GM19395 (cell line): ENCODE measurements around the gene VGLL4.

ENCODE experiments used
- ATAC-seq: cut with Tn5 transposase; IDR thresholded peaks from one replicate; pipeline ENCODE4 v1.9.1; 2021; ENCODE audit warnings: mild to moderate bottlenecking, moderate library complexity; ENCODE audit not compliant: unreplicated experiment

Gene VGLL4

DNA sequence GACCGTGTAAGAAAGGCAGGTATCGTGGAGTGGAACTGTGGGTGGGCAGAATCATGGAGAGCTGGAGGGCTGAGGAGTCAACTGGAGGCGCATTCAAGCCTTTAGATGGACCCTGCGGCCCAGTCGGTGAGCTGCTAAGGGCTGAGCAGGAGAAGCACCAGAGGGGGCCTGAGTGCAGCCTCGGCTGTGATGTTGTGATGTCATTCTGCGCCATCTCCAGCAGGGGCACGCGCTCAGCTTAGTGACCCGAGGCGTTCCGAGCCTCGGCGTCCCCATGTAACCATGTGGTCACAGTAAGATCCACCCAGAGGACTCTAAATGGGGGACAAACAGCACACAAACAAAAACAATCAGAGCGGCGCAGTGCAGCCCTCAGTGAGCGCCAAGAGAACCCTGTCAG lies 76.8 kb downstream of the VGLL4 start:
- no peak for ATAC-seq

DNA sequence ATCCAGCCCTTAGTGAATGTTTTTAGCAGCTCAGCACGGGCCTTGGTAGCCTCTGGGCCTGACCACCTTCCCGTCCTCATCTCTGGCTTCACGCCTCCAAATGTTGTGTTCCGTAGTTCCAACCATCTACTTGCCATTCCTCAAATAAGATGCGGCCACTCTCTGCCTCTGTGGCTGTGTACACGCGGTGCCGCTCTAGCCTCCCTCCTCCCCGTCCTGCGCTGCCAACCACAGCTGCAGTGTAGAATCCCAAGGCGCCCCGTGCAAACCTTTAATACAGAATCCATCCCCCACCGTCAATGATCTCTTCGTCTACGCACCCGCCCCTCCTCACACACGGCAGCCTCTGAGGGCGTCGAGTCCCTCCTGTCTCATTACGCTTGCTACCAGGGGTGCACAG lies 77.2 kb downstream of the VGLL4 start:
- no peak for ATAC-seq

DNA sequence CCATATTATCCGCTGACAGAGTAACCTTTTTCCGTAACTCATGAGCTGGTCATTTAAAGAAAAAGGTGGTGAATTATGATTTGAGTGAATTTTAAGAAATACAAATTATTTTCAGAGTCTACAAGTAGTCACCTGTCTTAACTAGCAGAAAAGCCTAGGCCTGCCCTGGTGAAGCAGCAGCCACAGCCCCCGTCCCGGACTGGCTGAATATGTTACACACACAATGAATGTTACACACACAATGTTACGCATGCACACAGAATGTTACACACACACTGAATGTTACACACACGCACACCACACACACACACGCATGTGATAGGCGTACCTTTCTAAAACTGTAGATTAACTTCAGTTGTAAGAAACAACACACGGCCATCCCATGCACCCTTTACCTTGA lies 77.8 kb downstream of the VGLL4 start:
- no peak for ATAC-seq

DNA sequence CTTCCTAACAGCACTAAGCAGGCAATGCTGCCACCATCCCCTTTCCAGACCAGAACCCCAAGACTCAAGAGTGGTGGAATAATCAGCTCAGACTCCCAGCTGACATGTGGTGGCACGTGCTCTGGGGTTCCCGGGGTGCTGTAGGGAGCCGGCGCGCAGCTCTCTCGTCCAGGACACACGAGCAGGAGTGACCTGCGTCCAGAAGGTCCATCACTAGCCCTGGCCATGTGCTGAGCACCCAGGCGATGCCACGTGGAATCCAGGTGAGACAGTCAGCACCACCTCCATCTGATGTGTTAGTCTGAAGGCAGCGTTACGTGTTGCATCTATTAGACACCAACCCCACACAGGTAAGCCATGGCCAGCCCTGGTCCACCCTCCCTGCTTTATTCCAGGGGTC lies 78.2 kb downstream of the VGLL4 start:
- no peak for ATAC-seq

DNA sequence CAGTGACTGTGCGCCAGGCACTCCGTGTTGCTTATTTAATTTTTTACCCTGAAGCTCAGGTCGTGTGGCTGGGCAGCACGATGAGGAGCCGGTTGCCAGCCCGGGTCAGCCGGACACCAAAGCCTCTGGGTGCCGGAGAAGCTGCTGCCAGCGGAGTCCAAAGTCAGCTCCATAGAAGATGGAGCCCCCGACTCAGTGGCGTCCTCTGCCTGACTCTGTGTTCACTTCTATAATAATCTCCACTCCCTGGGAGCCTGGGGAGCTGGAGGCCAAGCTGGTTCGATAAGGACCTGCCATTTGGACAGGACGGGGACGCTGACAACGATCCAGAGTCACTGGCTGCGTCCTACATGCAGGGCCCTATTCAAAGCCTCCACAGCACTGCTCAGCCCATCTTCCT lies 78.6 kb downstream of the VGLL4 start:
- ATAC-seq, result no peak

DNA sequence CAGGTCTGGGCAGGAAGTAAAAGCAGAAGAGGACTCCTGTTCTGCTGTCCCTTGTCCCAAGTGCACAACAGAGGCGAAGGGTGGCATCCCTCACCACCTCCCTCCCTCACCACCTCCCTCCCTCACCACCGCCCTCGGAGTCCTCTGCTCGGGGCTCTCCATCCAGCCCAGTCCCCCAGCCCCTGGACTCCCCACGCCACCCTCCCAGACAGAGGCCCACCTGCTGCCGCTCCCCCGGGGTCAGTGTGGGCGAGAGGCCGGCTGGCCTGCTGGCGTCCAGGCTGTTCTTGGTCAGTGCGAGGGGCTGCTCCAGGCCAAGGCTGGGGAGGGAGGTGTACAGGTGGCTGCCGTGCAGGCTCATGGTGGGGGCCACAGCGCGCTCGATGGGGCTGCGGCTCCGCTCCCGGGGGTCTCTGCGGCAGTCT lies 79.1 kb downstream of the VGLL4 start:
- ATAC-seq, result no peak

DNA sequence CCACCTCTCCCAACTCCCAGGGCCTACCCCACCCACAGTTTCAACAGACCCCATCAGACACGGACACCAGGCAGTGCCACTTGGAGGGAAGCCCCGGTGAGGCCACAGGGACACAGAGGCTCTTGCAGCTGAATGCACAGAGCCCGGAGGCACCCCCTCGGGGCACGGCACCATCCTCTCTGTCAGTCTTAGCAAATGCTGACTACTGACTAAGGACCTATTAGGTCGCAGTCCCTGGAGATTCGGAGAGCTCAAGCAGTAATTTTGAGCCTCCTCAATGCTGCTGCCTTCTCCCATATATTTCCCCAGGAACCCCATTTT lies 79.9 kb downstream of the VGLL4 start:
- no peak for ATAC-seq

DNA sequence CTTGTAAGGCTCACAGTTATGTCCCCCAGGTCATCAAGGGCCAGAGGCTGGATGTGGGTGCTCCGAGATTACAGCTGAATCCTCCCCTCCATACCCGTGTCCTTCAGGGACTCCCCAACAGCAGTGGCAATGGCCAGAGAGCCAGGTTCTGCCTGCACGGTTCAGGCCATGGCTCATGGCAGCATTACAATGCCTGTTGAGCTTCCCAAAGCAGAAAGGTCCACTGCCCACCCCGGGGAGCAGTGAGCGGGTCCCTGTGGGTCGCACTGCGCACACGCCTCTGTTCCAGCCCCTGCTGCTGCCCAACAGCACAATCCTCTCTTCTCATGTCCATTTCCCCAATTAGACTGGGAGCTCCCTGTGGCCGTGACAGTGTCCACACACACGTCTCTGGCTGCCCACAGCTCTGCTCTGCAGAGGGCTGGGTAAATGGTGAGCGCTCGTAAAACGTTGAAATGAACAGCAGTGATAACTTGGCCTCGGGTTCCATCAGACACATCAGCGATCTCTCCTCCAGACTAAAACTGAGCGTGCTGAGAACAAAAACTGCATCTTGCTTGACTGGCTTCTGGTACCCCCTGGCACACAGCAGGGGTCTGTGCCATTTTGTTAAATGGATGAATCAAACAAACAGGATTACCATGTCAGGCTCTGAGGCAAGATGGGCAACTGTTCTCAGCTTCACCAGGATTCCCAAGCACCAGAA lies 80.4 kb downstream of the VGLL4 start:
- ATAC-seq, result no peak

DNA sequence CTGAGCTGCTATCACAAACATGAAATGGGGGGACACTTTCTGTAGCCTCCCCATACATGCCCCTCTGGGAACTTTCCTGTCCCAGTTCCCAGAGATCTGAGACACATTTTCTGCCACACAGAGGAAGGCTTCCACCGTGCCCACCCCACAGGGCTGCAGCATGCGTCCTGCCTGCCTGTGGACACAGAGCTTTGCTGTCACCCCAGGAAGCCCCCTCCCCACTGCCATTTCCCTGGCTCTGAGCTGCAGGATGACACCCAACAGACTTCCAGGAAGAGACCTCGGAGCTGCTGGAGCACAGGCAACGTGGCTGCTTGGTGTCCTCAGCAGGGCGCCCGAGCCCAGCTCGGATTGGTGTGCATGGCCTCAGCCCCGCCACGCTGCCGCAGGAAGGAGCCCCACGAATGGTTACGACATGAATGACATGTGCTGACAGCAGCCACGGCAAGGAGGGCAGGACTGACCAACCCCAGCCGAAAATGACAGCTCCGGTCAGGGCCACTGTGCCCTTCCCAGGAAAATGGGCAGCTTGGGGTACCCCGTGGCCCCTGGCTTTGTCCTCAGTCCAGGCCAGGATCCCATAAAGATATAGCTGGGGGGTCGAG lies 81.3 kb downstream of the VGLL4 start:
- no peak for ATAC-seq

DNA sequence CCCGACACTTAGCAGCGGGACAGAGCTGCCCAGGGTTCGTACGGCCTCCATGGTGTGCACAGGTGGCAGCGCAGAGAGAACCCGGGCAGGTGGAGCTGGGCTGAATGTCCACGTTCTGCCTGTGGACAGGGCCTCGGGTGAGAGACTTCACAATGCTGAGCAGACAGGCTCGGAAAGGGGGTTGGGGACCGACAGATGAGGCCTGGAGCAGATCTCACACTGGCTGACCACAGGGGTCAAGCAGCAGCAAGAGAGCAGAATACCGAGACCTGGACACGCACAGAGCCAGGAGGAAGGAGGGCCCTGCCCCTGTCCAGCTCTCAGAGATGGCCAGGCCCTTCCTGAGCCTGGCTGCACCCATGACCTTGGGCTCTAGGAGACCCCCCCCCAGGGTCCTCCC lies 83.0 kb downstream of the VGLL4 start:
- ATAC-seq, result no peak

DNA sequence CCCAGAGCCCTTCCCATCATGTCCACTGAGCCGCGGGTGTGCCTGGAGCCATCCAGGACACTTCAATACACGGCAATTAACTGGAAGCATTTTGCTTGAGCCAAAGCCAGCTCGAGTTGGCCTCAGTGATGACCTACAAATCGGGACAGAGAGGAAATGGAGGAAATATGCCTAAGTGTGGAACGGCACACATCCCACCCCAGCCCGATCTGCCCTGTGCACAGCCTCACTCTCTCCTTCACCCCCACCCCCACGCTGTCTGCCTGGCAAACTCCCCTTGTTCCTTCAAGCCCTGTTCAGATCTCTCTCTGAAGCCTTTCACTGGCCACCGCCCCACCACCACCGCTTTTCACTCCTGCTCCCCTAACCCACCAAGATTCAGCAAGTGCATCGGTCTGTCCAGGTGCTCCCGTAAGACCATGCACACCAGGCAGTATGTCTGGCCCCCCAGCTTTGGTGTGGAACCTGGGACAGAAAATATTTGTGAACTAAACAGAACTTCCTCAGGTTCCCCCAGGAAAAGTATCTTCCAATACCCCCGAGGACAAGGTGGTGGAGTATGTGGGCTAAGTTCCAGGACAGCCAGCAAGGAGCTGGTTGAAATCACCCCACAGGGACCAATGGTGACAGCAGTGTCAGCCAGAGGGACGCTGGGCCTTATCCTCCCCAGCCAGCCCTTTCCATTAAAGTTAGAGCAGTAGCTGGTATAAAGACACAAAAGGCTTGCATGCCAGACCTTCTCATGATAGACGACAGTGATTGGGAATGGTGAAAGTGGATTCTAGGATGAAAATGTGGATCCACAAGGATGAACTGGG lies 83.7 kb downstream of the VGLL4 start:
- no peak for ATAC-seq

DNA sequence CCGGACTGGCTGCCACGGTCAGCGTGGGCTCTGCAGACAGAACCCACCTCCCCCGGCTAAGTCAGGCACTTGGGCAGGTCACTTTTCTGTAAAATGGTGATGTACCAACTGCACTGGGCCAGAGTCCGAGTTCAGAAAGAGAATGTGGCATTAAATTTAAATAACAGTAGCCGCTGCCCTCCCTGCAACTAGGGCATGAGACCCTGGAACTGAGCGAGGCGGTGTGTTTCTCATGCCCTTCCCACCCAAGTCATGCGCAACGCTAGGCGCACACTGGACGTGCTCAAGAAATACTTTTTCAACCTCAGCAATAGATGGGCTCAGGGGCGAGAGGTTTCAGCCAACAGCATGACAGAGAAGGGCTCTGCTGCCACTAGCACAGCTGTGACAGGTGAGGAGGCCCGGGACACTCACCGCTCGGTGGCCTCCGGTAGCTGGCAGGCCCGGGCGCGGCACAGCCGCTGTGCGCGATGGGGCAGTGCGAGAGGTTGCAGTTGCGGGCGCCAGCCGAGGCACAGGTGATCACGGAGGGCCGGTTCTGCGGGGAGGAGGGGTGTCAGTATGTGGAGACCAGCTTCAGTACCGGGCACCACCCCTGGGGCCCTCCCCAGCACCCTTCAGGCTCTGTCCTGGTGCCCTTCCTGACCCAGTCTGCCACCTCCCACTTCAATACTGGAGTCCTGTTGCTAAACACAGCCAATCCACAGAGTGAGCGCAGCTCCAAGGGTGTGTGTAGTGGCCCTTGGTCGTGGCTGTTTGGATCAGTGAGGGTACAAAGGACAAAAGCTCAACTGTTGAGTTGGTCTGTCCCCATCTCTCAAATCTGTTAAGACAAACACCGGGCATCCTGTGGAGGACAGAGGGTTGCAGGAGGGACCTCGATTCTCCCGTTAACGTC lies 84.5 kb downstream of the VGLL4 start:
- ATAC-seq, result no peak

DNA sequence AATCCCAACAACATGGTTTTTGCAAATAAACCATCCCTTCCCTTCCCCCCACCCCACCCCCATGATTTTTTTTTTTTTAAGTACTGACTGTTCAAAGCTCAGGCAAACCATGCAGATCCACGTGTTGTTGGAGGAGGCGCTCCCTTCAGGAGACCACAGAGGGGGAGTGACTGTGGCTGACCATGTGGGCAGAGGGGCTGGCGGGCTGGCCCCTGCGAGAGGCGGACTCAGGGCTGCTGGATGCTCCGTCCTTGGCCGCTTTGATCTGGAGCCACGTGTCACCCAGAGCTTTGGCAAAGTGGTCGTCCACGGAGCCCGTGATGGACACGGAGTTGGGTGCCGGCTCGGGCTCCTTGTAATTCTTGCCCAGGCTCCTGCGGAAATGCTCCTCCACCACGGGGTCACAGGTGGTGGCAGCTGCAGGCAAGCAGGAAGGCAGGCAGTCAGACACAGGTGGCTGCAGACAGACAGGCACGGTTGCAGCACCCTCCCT lies 85.3 kb downstream of the VGLL4 start:
- ATAC-seq, result no peak

DNA sequence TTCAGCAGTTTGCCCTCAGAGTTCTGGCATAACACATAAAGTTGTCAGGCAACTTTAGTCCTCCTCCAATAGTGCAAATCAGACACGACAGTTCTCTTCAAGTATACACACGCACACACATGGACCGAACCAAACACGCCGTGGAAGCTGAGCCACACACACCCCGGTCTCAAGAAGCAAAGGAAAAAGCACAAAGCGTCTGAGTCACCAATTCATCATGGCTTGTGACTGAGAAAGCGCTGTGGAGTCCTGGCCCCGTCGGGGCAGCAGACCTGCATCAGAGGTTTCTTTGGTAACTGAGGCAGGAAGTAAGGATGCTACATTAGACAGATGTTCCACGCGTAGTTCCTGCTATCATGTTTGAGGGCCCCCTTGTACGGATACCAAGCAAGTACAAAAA lies 85.7 kb downstream of the VGLL4 start:
- no peak for ATAC-seq

DNA sequence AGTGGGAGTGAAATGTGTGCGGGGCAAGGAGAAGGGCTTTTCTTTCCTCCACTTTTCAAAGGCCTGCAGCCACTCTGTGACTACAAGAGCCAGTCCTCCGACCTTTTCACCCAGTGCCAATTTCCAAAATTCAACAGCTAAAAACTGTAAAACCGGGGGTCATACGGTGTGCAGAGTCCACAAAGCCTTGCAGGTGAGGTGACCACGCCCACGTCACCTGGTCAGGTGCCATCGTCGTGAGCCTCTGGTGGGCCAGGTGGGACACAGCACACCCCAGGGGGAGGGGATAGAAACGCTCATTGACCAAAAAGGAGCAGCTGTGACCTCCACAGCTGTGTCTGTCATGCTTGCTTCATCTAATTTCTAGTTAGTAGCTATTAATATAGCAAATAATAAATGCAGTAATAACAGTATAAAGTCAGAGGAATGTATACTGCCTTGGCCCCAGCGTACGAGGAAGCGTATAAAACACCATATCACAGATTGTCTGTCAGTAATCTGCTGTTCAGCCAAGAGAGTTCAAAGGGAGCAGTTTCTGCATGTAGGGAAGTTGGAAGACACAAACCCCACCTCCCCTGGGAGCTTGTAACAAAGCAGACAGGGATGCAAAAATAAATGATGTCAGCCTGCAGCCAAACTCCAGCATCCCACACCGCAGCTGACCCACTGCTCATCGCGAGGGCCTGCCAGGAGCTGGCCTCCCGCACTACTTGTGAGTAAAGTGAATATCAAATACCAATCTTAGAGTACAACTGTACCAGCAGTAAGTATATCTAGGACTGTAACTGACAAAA lies 86.7 kb downstream of the VGLL4 start:
- ATAC-seq, result no peak

DNA sequence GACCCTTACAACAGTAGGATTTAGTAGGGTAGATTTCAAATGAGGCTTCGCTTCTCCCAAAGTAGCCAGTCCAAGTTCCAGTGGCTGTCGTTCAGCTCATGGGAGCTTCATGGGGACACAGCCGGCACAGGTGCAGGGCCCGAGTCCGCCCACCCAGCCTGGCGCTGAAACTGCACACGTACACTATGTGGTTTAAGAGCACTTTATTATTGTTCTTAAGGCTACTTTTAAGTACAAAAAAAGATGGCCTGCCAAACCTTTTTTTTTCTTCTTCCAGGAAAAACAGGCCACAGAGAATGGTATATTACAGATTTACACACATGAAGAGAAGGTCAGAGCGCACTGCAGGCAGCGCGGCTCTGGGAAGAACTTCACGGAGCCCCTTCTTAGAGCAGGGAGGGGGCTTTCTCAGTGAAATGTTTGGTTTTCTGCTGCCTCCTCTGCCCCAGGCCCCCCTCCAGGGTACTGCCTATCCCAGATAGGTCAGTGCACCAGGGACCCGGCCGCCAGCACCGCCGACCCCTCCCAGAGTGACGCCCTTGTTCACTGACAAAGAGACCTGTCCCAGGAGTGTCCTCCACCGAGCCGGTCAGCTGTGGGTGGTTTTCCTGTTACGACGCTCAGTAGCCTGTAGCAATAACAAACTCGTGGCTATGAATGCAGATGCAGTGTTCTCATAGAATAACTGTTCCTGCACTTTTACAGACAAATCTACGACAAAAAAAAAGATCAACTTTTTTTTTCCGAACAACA lies 87.7 kb downstream of the VGLL4 start:
- no peak for ATAC-seq

DNA sequence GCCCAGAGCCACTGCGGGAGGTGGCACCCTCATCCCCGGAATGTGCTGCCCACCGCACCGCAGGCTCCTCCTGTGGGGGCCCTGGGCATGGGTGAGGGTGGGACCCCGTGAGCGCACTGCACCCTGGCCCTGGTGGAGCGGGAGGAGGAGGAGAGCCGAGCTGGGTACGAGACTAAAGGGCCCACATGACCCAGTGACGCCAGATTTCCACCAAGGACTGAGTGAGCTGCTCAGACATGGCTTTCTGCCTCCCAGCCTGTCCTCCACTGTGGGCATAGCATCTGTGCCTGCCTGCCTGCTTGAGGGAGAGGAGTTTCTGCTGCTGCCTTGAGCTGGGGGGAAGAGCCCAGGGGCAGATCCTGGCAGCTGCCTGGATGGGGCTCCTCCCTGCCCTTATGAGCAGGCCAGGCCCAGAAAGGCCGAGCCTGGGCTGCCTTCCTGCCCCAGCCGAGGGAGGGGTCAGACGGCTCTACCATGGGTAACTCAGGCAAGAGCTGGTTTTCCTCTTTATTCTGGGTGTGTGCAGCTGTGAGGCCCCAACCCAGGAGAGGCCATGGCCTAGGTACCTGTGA lies 88.4 kb downstream of the VGLL4 start:
- no peak for ATAC-seq

DNA sequence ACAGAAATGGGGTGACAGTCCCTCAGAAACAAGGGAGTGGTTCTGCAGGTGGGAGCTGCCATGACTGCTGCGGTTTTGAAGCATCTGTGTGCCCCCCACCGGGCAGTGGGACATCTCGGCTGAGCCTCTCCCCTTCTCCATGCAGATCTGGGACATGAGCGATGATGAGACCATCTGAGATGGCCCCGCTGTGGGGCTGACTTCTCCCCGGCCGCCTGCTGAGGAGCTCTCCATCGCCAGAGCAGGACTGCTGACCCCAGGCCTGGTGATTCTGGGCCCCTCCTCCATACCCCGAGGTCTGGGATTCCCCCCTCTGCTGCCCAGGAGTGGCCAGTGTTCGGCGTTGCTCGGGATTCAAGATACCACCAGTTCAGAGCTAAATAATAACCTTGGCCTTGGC lies 89.0 kb downstream of the VGLL4 start:
- ATAC-seq, result no peak

DNA sequence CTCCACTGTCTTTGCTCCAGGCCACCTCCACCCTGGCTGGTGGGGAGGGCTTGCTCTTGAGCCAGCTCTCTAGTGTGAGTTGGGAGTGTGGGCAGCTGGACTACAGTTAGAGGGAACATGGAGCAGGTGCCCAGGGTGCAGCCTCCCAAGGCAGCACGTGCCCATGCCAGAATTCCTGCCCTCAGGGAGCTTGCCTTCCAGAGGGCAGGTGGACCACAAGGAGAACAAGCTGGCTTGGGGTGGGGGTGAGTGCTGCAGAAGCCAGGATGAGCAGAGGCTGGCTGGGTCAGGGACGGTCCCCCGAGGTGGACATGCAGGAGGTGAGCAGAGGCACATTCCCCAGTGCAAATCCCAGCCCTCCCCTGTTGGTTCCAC lies 89.5 kb downstream of the VGLL4 start:
- no peak for ATAC-seq
